GM18498 (cell line): ENCODE results near the gene ASXL1.
"Not testable (repeated sequence)": the region's sequence is repeated elsewhere in the genome, so short reads cannot be mapped to it uniquely, and the experiment has no call there.

ENCODE experiments used
- ATAC-seq: cut with Tn5 transposase; IDR thresholded peaks from one replicate; pipeline ENCODE4 v1.9.1; 2021; ENCODE audit warnings: mild to moderate bottlenecking, moderate library complexity; ENCODE audit not compliant: unreplicated experiment

ASXL1 gene

GRCh38 chr20:32397567-32398084 lies 39.5 kb downstream of the ASXL1 start:
- no peak for ATAC-seq

DNA sequence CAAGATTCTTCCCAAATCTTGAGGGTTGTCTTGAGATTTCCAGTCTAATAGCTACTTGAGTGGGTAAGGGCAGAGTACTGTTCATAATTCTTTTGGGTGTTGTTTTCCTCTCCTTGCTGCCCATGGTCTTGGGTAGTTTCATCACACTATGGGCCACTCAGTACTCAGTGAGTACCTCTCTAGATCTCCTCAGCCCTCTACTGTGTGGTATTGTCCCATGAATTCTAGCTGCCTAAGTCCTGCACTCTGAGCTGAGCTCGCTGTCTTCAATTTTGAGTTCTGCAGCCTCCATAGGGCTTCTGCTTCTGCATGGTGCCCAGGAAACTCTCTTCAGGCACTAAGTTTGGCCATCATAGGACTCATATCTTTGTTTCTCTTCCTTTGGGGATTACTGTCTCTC lies 42.3 kb downstream of the ASXL1 start:
- no peak for ATAC-seq

GRCh38 chr20:32404017-32404416 lies 45.9 kb downstream of the ASXL1 start:
- ATAC-seq, result no peak

DNA sequence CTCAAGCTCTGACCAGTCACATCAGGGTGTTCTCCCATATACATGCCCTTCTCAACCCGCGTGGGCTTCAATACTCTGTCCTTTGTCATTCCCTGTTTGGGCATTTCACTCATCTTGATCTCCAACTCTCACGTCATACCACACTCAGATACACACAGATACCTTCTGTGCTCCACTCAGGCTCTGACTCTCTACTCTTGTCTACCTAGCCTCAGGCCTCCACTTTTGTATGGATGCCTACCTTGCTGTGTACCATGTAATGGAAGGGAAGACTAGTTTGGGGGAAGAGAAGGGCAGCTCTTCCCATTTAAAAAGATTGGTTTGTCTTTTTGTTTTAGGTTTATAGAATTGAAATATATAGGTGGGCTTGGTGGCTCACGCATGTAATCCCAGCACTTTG lies 48.6 kb downstream of the ASXL1 start:
- no peak for ATAC-seq

- ATAC-seq, result not testable (repeated sequence)
Measured at GRCh38 chr20:32407131-32407750, 49.1 kb downstream of the ASXL1 start.

DNA sequence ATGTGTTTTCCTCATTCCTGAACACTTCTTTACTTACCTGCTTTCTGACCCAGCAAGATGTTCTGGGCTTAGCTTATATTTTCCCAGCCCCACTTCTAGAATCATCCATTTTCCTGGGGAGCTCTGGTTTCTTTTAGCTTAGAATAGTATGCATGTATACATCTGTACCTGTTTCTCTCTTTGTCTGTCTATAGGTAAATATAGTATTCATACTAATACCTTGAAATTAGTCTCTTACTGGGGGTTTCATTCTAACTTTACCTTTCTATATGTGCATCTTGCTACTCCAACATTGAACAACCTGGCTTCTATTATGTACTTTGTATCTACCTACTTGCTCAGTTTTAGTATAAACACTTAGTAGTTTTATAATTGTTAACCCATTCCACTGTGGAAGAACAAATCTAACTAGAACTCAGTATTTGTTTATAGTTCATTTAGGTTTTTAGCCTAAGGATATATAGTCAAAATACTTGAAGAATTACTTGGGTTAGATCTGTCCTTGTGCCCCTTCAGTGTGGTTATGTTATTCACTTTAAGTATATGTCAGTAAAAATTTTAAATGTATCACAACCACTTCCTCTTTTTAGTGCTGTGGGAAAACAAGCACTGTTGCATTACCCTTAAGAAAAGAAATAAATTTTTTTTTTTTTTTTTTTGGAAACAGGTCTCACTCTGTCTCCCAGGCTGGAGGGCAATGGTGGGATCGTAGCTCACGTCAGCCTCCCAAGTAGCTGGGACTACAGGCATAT lies 54.0 kb downstream of the ASXL1 start:
- ATAC-seq, result no peak

DNA sequence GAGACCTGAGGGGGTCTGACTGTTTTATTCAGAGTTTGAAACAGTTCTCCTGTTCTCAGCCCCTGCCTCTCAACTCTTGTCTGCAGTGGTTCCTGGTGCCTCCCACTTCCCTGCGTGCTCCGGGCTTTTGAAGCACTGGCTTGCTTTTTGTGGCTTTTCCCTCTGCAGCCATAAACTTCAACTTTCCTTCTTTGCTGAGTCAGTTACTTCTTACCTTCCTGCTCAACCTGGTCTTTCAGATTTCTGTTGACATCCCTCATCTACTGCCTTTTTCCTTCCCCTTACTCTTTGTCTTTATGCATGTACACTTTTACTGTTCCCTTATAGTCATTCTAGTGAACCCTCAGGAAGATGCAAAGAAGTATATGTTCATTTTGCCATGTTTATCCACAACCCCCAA lies 57.4 kb downstream of the ASXL1 start:
- ATAC-seq, result no peak

GRCh38 chr20:32416206-32416605 lies 58.1 kb downstream of the ASXL1 start:
- ATAC-seq, result no peak

DNA sequence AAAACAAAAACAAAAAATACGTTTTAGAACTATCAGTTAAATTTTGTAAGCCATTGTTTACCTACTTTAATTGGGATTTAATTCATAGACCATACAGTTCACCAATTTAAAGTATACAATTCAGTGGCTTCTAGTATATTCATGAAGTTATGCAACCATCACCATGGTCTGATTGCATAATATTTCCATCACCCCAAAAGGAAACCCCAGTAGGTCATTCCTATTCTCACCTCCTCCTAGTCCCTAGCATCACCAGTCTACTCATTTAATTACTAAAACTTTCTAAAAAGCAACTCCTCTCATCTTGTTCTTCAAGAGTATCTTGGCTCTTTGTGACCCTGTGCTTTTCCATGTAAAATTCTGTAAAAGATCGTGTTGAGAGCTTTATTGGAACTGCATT lies 60.2 kb downstream of the ASXL1 start:
- no peak for ATAC-seq

DNA sequence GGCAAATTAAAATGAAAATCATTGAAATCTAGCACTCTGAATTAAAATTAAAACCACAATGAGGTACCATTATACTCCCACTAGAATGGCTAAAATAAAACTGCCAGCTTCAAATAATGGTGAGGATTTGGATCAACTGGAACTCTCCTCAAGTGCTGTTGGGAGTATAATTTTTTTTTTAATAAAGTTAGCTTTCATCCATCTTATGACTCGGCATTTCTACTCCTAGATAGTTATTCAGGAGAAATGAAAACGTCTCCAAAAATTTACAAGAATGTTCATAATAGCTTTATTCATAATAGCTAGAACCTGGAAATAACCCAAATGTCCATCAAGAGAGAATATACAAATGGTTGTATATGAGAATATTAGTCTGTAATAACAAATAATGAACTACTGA lies 63.2 kb downstream of the ASXL1 start:
- no peak for ATAC-seq

- ATAC-seq, result no peak
Measured at GRCh38 chr20:32427996-32428395, 69.9 kb downstream of the ASXL1 start.

- ATAC-seq, result no peak
Measured at GRCh38 chr20:32429343-32429742, 71.2 kb downstream of the ASXL1 start.

DNA sequence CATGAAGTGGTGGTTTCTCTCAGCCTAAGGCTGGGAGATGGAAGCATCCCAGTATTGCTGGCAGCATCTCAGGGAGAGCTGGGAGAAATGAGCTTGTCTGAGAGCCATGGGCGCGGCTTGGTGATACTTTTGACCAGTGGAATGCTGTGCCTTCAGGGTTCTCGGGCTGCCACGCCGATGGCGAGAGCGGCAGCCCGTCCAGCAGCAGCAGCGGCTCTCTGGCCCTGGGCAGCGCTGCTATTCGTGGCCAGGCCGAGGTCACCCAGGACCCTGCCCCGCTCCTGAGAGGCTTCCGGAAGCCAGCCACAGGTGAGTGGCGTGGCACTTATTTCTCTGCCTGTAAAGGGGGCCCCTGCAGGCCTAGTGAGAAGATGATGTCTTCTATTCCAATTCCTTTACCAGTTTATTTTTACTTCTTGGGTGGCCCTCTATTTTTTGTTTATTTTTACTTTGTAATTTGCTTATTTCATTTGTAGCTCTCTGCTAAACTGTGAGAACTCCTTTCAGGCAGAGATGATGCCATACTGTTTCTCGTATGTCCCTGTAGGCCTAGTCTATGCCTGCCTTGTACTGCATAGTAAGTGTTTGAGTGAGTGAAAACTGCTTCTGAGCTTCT lies 71.7 kb downstream of the ASXL1 start:
- ATAC-seq, result no peak

DNA sequence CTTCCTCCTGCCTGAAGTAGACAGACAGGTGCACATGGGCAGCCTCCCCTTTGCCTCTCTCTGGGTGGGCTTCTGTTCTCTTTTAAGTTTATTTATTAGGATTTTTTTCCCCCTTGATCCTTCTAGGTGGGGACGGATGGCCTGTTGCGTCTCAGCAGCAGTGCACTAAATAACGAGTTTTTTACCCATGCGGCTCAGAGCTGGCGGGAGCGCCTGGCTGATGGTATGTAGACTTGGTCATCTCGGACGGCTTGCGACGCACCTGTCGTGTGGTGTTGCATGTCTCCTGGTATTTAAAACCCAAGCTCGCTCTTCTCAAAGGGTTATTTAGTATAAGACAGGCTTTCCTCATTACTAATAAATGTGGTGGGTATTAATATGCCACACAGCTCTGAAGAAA lies 73.3 kb downstream of the ASXL1 start:
- no peak for ATAC-seq

DNA sequence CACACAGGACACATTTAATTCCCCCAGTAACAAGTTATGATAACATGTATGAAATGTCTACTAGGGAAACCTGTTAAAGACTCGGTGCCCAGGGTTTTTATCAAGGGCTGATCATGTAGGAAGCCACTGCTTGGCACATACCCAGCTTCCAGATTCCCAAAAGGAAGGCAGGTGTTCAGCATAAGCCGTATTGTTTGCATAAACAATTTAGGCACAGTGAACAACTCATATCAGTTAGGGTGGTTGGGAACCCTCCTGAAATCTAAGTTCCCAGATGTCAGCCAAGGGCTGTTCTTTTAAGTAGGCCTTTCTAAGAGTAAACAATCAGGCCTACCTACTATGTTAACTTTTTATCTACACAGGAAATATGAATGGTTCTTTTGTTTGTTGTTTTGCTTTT lies 74.1 kb downstream of the ASXL1 start:
- ATAC-seq, result no peak

DNA sequence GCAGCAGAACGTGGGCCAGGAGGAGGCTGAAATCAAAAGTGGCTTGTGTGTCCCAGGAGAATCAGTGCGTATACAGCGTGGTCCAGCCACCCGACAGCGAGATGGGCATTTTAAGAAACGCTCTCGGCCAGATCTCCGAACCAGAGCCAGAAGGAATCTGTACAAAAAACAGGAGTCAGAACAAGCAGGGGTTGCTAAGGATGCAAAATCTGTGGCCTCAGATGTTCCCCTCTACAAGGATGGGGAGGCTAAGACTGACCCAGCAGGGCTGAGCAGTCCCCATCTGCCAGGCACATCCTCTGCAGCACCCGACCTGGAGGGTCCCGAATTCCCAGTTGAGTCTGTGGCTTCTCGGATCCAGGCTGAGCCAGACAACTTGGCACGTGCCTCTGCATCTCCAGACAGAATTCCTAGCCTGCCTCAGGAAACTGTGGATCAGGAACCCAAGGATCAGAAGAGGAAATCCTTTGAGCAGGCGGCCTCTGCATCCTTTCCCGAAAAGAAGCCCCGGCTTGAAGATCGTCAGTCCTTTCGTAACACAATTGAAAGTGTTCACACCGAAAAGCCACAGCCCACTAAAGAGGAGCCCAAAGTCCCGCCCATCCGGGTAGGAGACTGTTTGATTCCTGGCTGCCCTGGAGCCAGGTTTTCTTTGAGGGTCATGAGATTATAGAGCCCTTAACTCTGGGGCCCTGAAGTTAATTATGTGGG lies 75.3 kb downstream of the ASXL1 start:
- no peak for ATAC-seq

DNA sequence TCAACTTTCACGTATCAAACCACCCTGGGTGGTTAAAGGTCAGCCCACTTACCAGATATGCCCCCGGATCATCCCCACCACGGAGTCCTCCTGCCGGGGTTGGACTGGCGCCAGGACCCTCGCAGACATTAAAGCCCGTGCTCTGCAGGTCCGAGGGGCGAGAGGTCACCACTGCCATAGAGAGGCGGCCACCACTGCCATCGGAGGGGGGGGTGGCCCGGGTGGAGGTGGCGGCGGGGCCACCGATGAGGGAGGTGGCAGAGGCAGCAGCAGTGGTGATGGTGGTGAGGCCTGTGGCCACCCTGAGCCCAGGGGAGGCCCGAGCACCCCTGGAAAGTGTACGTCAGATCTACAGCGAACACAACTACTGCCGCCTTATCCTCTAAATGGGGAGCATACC lies 76.3 kb downstream of the ASXL1 start:
- no peak for ATAC-seq

- no peak for ATAC-seq
Measured at GRCh38 chr20:32435449-32436107, 77.4 kb downstream of the ASXL1 start.

- no peak for ATAC-seq
Measured at GRCh38 chr20:32436142-32436861, 78.2 kb downstream of the ASXL1 start.

GRCh38 chr20:32436968-32437367 lies 78.8 kb downstream of the ASXL1 start:
- ATAC-seq, result no peak
